HepG2 (cell line): ENCODE data around the gene TUBB3. TPM values are rescaled to one million over a fixed set of nuclear protein-coding genes. Genes with fewer than 3 reads are reported as not detected.
A peak's percentile ranks its signal among the peaks of the same experiment; 100 is the strongest.

Experiments used
- CBX1 ChIP-seq: IDR thresholded peaks from one replicate; pipeline ENCODE4 v1.6.1; 2016; ENCODE audit warnings: antibody characterized with exemption, low read depth
- KLF16 ChIP-seq, 2 experiments: sonication (generic) in 1 of 2; formaldehyde crosslinking in 1 of 2; IDR thresholded peaks; 2 replicates each; pipeline versions ENCODE4 v1.6.1 to v1.8.0; 2016 to 2023; ENCODE audit warnings: missing genetic modification reagents in 2 of 2, missing compliant biosample characterization in 1 of 2
- MXD4 ChIP-seq: IDR thresholded peaks from 2 replicates; pipeline ENCODE4 v1.6.1; 2016; ENCODE audit warnings: mild to moderate bottlenecking, missing biosample characterization, missing genetic modification reagents
- RARA ChIP-seq: IDR thresholded peaks from 2 replicates; pipeline ENCODE4 v1.6.1; 2016; ENCODE audit warnings: missing genetic modification reagents, missing compliant biosample characterization
- RFX1 ChIP-seq: fragments of 450-650 bp; IDR thresholded peaks from 2 replicates; pipeline ENCODE4 v1.6.1; 2017
- ZFAT ChIP-seq: sonication (generic); formaldehyde crosslinking; conservative IDR thresholded peaks from 2 replicates; pipeline ENCODE4 v1.8.1; 2023; ENCODE audit warnings: missing genetic modification reagents, inconsistent platforms
- ZNF10 ChIP-seq: sonication (generic); formaldehyde crosslinking; IDR thresholded peaks from 2 replicates; pipeline ENCODE4 v1.4.0; 2020; ENCODE audit warnings: mild to moderate bottlenecking, low read depth, missing genetic modification reagents, borderline replicate concordance
- ZNF274 ChIP-seq: sonication (generic); formaldehyde crosslinking; IDR thresholded peaks from 2 replicates; pipeline ENCODE4 v1.5.1; 2020; ENCODE audit warnings: mild to moderate bottlenecking, missing genetic modification reagents
- ZNF333 ChIP-seq: sonication (generic); formaldehyde crosslinking; IDR thresholded peaks from 2 replicates; pipeline ENCODE4 v1.4.0; 2020; ENCODE audit warnings: mild to moderate bottlenecking, missing genetic modification reagents, borderline replicate concordance
- polyA plus RNA-seq, 8 experiments: library from polyadenylated mRNA; depleted of rRNA in 3 of 8; stranded (reverse) in 7 of 8; unstranded in 1 of 8; fragments of >200 nt; fragmentation: Illumina TruSeq in 4 of 8; extraction: Trizol in 4 of 8; gene quantifications; 2 replicates each; pipeline versions ENCODE4 v1.2.1 to v1.2.3, GENCODE V29; 2011 to 2016; ENCODE audit warnings: low read depth in 4 of 8, missing spikeins in 1 of 8, mixed read lengths in 1 of 8; ENCODE audit not compliant: insufficient read depth in 1 of 8
- total RNA-seq, 5 experiments: library from RNA; depleted of rRNA; stranded (reverse); fragments of >200 nt; fragmentation: Illumina TruSeq; extraction: Trizol; gene quantifications; 2 replicates each; pipeline ENCODE4 v1.2.3, GENCODE V29; 2016; ENCODE audit warnings: low read depth in 1 of 5
- TF ChIP-seq, protein P1 (sequence below): sonication (generic); formaldehyde crosslinking; IDR thresholded peaks from 2 replicates; pipeline ENCODE4 v1.9.0; 2022; ENCODE audit warnings: missing genetic modification reagents, mild to moderate bottlenecking, borderline replicate concordance
- TF ChIP-seq, protein P2 (sequence below): sonication (generic); formaldehyde crosslinking; IDR thresholded peaks from 2 replicates; pipeline ENCODE4 v1.5.1; 2020; ENCODE audit warnings: mild to moderate bottlenecking, missing genetic modification reagents
- TF ChIP-seq, protein P3 (sequence below): sonication (generic); formaldehyde crosslinking; IDR thresholded peaks from 2 replicates; pipeline ENCODE4 v1.5.0; 2020; ENCODE audit warnings: mild to moderate bottlenecking, missing genetic modification reagents, borderline replicate concordance
- TF ChIP-seq, protein P4 (sequence below), 2 experiments: sonication (generic) in 1 of 2; formaldehyde crosslinking in 1 of 2; IDR thresholded peaks; 2 replicates each; pipeline versions ENCODE4 v1.6.1 to v1.9.0; 2014 to 2022; ENCODE audit warnings: antibody characterized with exemption in 1 of 2, borderline replicate concordance in 1 of 2, inconsistent platforms in 1 of 2, low read depth in 1 of 2, missing genetic modification reagents in 1 of 2

The TUBB3 gene
- total and polyA plus RNA-seq, 2 of the 13 experiments (the other 11 are each of a cell fraction or from before 2014, with no cell fraction given): 110 to 185 TPM

DNA sequence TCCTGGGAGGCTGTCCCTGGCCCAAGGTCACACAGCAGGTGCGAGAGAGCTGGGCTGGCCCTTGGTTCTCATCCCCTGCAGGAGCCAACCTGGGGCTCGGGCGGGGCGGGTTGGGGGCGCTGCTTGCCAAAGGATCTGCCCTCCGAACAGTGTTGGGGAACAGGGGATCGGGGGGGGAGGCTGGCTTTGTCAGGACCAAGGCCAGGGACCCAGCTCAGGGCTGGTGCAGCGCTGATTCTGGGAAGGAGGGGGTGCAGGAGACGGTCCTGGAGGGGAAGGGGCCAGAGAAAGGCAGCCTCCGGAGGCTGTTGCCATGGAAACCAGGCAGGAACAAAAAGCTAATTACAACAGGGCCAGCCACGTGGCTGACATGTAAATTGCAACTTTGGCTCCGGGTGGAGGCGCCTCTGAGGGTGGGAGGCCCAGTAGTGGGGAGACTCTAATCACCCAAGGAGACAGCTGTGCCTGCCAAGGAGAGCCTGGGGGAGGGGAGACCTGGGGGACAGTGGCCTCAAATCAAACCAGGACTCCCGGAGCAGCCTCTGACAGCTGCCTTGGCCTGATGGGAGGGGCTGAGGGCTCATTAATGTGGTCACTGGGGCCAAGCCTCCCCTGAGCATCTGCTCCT, 1.3 kb downstream of the TUBB3 start (continued):
- TF ChIP-seq, protein P1, sequence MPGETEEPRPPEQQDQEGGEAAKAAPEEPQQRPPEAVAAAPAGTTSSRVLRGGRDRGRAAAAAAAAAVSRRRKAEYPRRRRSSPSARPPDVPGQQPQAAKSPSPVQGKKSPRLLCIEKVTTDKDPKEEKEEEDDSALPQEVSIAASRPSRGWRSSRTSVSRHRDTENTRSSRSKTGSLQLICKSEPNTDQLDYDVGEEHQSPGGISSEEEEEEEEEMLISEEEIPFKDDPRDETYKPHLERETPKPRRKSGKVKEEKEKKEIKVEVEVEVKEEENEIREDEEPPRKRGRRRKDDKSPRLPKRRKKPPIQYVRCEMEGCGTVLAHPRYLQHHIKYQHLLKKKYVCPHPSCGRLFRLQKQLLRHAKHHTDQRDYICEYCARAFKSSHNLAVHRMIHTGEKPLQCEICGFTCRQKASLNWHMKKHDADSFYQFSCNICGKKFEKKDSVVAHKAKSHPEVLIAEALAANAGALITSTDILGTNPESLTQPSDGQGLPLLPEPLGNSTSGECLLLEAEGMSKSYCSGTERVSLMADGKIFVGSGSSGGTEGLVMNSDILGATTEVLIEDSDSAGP (CRISPR knock-in tag): peak; percentile 18; the same call in 1 of the 2 replicates
- TF ChIP-seq, protein P2, sequence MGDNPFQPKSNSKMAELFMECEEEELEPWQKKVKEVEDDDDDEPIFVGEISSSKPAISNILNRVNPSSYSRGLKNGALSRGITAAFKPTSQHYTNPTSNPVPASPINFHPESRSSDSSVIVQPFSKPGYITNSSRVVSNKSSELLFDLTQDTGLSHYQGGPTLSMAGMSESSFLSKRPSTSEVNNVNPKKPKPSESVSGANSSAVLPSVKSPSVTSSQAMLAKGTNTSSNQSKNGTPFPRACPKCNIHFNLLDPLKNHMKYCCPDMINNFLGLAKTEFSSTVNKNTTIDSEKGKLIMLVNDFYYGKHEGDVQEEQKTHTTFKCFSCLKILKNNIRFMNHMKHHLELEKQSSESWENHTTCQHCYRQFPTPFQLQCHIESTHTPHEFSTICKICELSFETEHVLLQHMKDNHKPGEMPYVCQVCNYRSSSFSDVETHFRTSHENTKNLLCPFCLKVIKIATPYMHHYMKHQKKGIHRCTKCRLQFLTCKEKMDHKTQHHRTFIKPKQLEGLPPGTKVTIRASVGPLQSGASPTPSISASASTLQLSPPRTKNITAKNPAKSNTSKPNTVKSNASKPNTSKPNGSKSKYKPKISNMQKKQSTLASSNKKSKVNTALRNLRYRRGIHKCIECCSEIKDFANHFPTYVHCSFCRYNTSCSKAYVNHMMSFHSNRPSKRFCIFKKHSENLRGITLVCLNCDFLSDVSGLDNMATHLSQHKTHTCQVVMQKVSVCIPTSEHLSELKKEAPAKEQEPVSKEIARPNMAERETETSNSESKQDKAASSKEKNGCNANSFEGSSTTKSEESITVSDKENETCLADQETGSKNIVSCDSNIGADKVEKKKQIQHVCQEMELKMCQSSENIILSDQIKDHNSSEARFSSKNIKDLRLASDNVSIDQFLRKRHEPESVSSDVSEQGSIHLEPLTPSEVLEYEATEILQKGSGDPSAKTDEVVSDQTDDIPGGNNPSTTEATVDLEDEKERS (CRISPR knock-in tag): no peak
- TF ChIP-seq ZNF333 (CRISPR knock-in tag): peak; percentile 26; the same call in 1 of the 2 replicates
- peak; percentile 41; the same call in 1 of the 2 replicates for TF ChIP-seq MXD4 (CRISPR knock-in tag)
- TF ChIP-seq, protein P3, sequence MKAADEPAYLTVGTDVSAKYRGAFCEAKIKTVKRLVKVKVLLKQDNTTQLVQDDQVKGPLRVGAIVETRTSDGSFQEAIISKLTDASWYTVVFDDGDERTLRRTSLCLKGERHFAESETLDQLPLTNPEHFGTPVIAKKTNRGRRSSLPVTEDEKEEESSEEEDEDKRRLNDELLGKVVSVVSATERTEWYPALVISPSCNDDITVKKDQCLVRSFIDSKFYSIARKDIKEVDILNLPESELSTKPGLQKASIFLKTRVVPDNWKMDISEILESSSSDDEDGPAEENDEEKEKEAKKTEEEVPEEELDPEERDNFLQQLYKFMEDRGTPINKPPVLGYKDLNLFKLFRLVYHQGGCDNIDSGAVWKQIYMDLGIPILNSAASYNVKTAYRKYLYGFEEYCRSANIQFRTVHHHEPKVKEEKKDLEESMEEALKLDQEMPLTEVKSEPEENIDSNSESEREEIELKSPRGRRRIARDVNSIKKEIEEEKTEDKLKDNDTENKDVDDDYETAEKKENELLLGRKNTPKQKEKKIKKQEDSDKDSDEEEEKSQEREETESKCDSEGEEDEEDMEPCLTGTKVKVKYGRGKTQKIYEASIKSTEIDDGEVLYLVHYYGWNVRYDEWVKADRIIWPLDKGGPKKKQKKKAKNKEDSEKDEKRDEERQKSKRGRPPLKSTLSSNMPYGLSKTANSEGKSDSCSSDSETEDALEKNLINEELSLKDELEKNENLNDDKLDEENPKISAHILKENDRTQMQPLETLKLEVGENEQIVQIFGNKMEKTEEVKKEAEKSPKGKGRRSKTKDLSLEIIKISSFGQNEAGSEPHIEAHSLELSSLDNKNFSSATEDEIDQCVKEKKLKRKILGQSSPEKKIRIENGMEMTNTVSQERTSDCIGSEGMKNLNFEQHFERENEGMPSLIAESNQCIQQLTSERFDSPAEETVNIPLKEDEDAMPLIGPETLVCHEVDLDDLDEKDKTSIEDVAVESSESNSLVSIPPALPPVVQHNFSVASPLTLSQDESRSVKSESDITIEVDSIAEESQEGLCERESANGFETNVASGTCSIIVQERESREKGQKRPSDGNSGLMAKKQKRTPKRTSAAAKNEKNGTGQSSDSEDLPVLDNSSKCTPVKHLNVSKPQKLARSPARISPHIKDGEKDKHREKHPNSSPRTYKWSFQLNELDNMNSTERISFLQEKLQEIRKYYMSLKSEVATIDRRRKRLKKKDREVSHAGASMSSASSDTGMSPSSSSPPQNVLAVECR (CRISPR knock-in tag): 0 out of 2 replicates have a peak, but pooled peaks have one; percentile 3
- no peak for TF ChIP-seq KLF16 (CRISPR knock-in tag; IDR thresholded peaks at IDR 0.05)
- TF ChIP-seq RFX1: peak; percentile 79
- no peak for TF ChIP-seq CBX1
- no peak for TF ChIP-seq ZNF274 (CRISPR knock-in tag)
- TF ChIP-seq RARA (CRISPR knock-in tag): no peak
- no peak for TF ChIP-seq ZNF10 (CRISPR knock-in tag)
- no peak for TF ChIP-seq ZFAT (CRISPR knock-in tag)
- TF ChIP-seq, protein P4, sequence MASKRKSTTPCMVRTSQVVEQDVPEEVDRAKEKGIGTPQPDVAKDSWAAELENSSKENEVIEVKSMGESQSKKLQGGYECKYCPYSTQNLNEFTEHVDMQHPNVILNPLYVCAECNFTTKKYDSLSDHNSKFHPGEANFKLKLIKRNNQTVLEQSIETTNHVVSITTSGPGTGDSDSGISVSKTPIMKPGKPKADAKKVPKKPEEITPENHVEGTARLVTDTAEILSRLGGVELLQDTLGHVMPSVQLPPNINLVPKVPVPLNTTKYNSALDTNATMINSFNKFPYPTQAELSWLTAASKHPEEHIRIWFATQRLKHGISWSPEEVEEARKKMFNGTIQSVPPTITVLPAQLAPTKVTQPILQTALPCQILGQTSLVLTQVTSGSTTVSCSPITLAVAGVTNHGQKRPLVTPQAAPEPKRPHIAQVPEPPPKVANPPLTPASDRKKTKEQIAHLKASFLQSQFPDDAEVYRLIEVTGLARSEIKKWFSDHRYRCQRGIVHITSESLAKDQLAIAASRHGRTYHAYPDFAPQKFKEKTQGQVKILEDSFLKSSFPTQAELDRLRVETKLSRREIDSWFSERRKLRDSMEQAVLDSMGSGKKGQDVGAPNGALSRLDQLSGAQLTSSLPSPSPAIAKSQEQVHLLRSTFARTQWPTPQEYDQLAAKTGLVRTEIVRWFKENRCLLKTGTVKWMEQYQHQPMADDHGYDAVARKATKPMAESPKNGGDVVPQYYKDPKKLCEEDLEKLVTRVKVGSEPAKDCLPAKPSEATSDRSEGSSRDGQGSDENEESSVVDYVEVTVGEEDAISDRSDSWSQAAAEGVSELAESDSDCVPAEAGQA (IDR thresholded peaks at IDR 0.05; ENCODE audit: low read depth): no peak
- TF ChIP-seq, protein P4 (CRISPR knock-in tag; IDR thresholded peaks at IDR 0.05; ENCODE audit: borderline replicate concordance): no peak
